K562 (cell line): Measurements from ENCODE around the gene GPR15. TPM values are rescaled to one million over a fixed set of nuclear protein-coding genes. Genes with fewer than 3 reads are reported as not detected.

Experiments used
- ATAC-seq: fragments of 200-7000 bp; cut with Tn5 transposase; 3 replicates; pipeline ENCODE4 v1.9.1; 2020; ENCODE audit warnings: moderate library complexity
- BruUV-seq: library from RNA; stranded (reverse); fragments of 400-500 nt; replicated peaks from 2 replicates; lab custom pipeline; 2021; lab: Mats Ljungman, UMichigan
- CTCF ChIA-PET: fragments of 300-600 bp; formaldehyde crosslinking; extraction: SDS; loops from one replicate; lab custom pipeline; 2021; ENCODE audit warnings: low intra/inter-chr PET ratio; lab: Yijun Ruan, JAX
- POLR2A ChIA-PET: fragments of 300-600, 350-650 bp; sonication (Branson Sonifier 250); formaldehyde crosslinking; extraction: SDS; loops from one replicate; lab custom pipeline; 2021; ENCODE audit warnings: antibody characterized with exemption, inconsistent platforms; lab: Yijun Ruan, JAX
- DNase-seq, 4 experiments: peaks; one replicate each; pipeline versions ENCODE4 v3.0.0 to v3.0.0-alpha.2; 2011 to 2018; ENCODE audit warnings: low spot score in 3 of 4, mixed read lengths in 3 of 4; ENCODE audit errors: extremely low read depth in 1 of 4
- FAIRE-seq: peaks from 2 replicates; lab custom pipeline; 2011; peaks lifted over from hg19 to GRCh38; lab: Jason Lieb, UNC
- H2AFZ ChIP-seq: 2 replicates; pipeline ENCODE4 v1.6.0; 2011; ENCODE audit warnings: low read depth, low read length, control low read depth, inconsistent platforms
- H3K27ac ChIP-seq: fragments of 200-600 bp; 3 replicates; pipeline ENCODE4 v1.8.0; 2011; ENCODE audit warnings: low read depth, mild to moderate bottlenecking, control low read depth, inconsistent platforms, low read length, moderate library complexity, mixed read lengths; ENCODE audit errors: extremely low read depth
- H3K27me3 ChIP-seq, 2 experiments: fragments of 300-600 bp in 1 of 2; 2 replicates in 1 of 2; 3 replicates in 1 of 2; pipeline versions ENCODE4 v1.6.0 to v1.8.0; 2011; ENCODE audit warnings: inconsistent platforms in 2 of 2, low read length in 2 of 2, mild to moderate bottlenecking in 1 of 2, mixed read lengths in 1 of 2, moderate library complexity in 1 of 2; ENCODE audit not compliant: control insufficient read depth in 2 of 2, insufficient read depth in 2 of 2
- H3K36me3 ChIP-seq: fragments of 300-600 bp; 3 replicates; pipeline ENCODE4 v1.8.0; 2011; ENCODE audit warnings: mild to moderate bottlenecking, low read length, inconsistent platforms; ENCODE audit not compliant: control insufficient read depth, insufficient read depth
- H3K4me1 ChIP-seq, 2 experiments: fragments of 200-600 bp in 1 of 2; replicated peaks in 1 of 2; 2 replicates in 1 of 2; 3 replicates in 1 of 2; pipeline versions ENCODE4 v1.5.1 to v1.8.0; 2011; ENCODE audit warnings: inconsistent platforms in 2 of 2, low read length in 2 of 2, mild to moderate bottlenecking in 1 of 2, mixed read lengths in 1 of 2, moderate library complexity in 1 of 2; ENCODE audit not compliant: control insufficient read depth in 2 of 2, insufficient read depth in 2 of 2
- H3K4me2 ChIP-seq: 2 replicates; pipeline ENCODE4 v1.6.1; 2011; ENCODE audit warnings: low read length, control low read depth, inconsistent platforms, mixed read lengths; ENCODE audit not compliant: insufficient read depth
- H3K4me3 ChIP-seq: fragments of 200-600 bp; sonication (generic), shearing (Covaris generic); 2 replicates; pipeline ENCODE4 v1.5.1; 2016; ENCODE audit warnings: control low read depth, inconsistent platforms
- H3K79me2 ChIP-seq: fragments of 200-600 bp; 3 replicates; pipeline ENCODE4 v1.8.0; 2011; ENCODE audit warnings: low read length, inconsistent platforms; ENCODE audit not compliant: control insufficient read depth, insufficient read depth
- H3K9ac ChIP-seq, 2 experiments: 2 replicates each; pipeline versions ENCODE4 v1.6.0 to v1.6.1; 2011; ENCODE audit warnings: low read depth in 2 of 2, low read length in 2 of 2, control low read depth in 1 of 2, inconsistent platforms in 1 of 2, mild to moderate bottlenecking in 1 of 2, mixed read lengths in 1 of 2; ENCODE audit not compliant: insufficient read depth in 1 of 2
- H3K9me1 ChIP-seq: one replicate; pipeline ENCODE4 v1.6.0; 2011; ENCODE audit warnings: inconsistent platforms, mild to moderate bottlenecking, low read length, moderate library complexity; ENCODE audit not compliant: control insufficient read depth, insufficient read depth
- H3K9me3 ChIP-seq: replicated peaks from 2 replicates; pipeline ENCODE4 v1.5.1; 2011; ENCODE audit warnings: low read depth, low read length, inconsistent platforms; ENCODE audit not compliant: control insufficient read depth, insufficient read depth
- H4K20me1 ChIP-seq: replicated peaks from 2 replicates; pipeline ENCODE4 v1.6.1; 2011; ENCODE audit warnings: low read length, inconsistent platforms, mixed read lengths; ENCODE audit not compliant: control insufficient read depth, insufficient read depth
- ARNT ChIP-seq, 2 experiments: fragments of 450-650 bp; IDR thresholded peaks; 2 replicates each; pipeline ENCODE4 v1.6.1; 2016; ENCODE audit warnings: mild to moderate bottlenecking in 1 of 2
- BDP1 ChIP-seq: IDR thresholded peaks from 3 replicates; pipeline ENCODE4 v1.6.1; 2011; ENCODE audit not compliant: insufficient read length, insufficient read depth
- BRD9 ChIP-seq: fragments of 450-650 bp; IDR thresholded peaks from 2 replicates; pipeline ENCODE4 v1.6.1; 2018; ENCODE audit warnings: low read depth; ENCODE audit not compliant: partially characterized antibody
- HDAC8 ChIP-seq: fragments of 450-650 bp; IDR thresholded peaks from 2 replicates; pipeline ENCODE4 v1.6.1; 2016; ENCODE audit warnings: mild to moderate bottlenecking, missing genetic modification characterization, moderate library complexity, missing compliant biosample characterization
- LARP7 ChIP-seq: fragments of 450-650 bp; IDR thresholded peaks from 2 replicates; pipeline ENCODE4 v1.6.1; 2016
- RAD21 ChIP-seq, 2 experiments: fragments of 250-450 bp in 1 of 2; fragments of 450-650 bp in 1 of 2; sonication (Bioruptor Pico) in 1 of 2; formaldehyde crosslinking in 1 of 2; IDR thresholded peaks in 1 of 2; conservative IDR thresholded peaks in 1 of 2; 2 replicates each; pipeline versions ENCODE4 v1.4.0 to v1.8.0; 2020 to 2022; ENCODE audit warnings: mild to moderate bottlenecking in 2 of 2, moderate library complexity in 1 of 2
- ZNF512 ChIP-seq: IDR thresholded peaks from 2 replicates; pipeline ENCODE4 v1.6.1; 2016; ENCODE audit warnings: missing genetic modification characterization, missing compliant biosample characterization
- WGBS: fragments of 100-300 bp; shearing (Covaris generic); methylation state at CpG from one replicate; pipeline ENCODE4 v1.1.6; 2016; ENCODE audit warnings: low coverage, mixed read lengths; ENCODE audit not compliant: insufficient coverage; ENCODE audit errors: missing lambda C conversion rate; 5-methylcytosine and 5-hydroxymethylcytosine counted together
- in situ Hi-C: fragments of 300-500 bp; cut with MboI; formaldehyde crosslinking; loops from 4 replicates; pipeline ENCODE4 v1.15.0; 2018; ENCODE audit warnings: inconsistent platforms, mixed read lengths
- intact Hi-C: fragments of 100-400 bp; cut with micrococcal nuclease; formaldehyde crosslinking; loops from 2 replicates; pipeline ENCODE4 v1.14.2; 2022
- polyA plus RNA-seq, 8 experiments: library from polyadenylated mRNA; depleted of rRNA in 4 of 8; stranded (reverse) in 5 of 8; unstranded in 3 of 8; fragments of >200 nt; fragmentation: Nextera tagmentation in 2 of 8; fragmentation: Illumina TruSeq in 1 of 8; extraction: Ambion mirVana in 2 of 8; extraction: Trizol in 1 of 8; gene quantifications; 2 replicates each; pipeline versions ENCODE4 v1.2.1 to v1.2.3, GENCODE V29; 2011 to 2014; ENCODE audit warnings: inconsistent platforms in 1 of 8, missing spikeins in 1 of 8
- total RNA-seq, 7 experiments: library from RNA; depleted of rRNA in 6 of 7; stranded (reverse); fragments of >200 nt in 6 of 7; fragmentation: Illumina TruSeq in 2 of 7; extraction: Trizol in 2 of 7; gene quantifications; 2 replicates each; pipeline versions ENCODE4 v1.2.1 to v1.2.3, GENCODE V29; 2011 to 2021; ENCODE audit warnings: low replicate concordance in 1 of 7
- TF ChIP-seq, protein P1 (sequence below), 2 experiments: fragments of 450-650 bp; formaldehyde crosslinking in 1 of 2; IDR thresholded peaks; 2 replicates each; pipeline versions ENCODE4 v1.4.0 to v1.6.1; 2014 to 2020; ENCODE audit warnings: mild to moderate bottlenecking in 2 of 2, borderline replicate concordance in 1 of 2, low read depth in 1 of 2
- TF ChIP-seq, protein P2 (sequence below), 3 experiments: IDR thresholded peaks in 2 of 3; conservative IDR thresholded peaks in 1 of 3; 2 replicates each; pipeline ENCODE4 v1.5.1; 2011 to 2012; ENCODE audit warnings: low read length in 3 of 3, mild to moderate bottlenecking in 3 of 3, control low read depth in 2 of 3, improper control_type of control experiment in 1 of 3, inconsistent platforms in 1 of 3, low read depth in 1 of 3, mixed read lengths in 1 of 3, moderate library complexity in 1 of 3; ENCODE audit not compliant: insufficient read depth in 2 of 3

The GPR15 gene
- total and polyA plus RNA-seq, 9 of the 15 experiments (the other 6 are each of a cell fraction or from before 2014, with no cell fraction given), result 0.13 TPM; not detected in 8

DNA sequence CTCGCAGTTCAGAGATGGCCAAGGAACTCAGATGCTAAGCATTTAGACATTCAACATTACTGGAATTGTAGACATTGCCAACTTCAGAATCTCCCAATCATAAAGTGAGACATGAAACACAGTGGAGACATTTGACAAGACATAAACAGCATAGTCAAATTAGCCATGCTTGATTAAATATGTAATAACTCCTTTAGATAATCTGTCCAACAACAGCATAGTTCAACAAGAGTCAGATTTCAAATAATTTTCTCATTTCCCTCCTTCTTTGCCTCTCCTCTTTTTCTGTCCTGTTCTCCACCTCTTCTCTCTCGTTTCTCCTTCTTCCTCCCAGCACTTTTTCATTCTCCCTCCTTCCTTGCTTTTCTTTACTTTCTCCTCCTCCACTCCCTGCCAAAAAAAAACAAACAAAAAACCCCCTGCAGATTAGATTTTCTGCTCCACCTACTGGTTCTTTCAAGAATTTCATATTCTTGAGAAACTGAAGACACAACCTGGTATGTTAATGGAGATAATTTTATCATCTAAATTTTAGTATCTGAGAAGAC is 41.5 kb downstream of the GPR15 start:
- ATAC-seq (peak; percentile 70), FAIRE-seq (peak; percentile 61), DNase-seq (peak in 2 of 4 experiments; percentile 21 to 29)
- Histone ChIP-seq H3K4me2 (no peak overlapping the region), H3K9me3 (no peaks in the 10 kb centered on the region), H3K9ac (no peak overlapping the region), H3K36me3 (peaks cover 16% of the 10 kb centered on the region; the same call in 2 of the 3 replicates), H3K27ac (no peak overlapping the region), H3K79me2 (no peaks in the 10 kb centered on the region), H4K20me1 (0 out of 2 replicates have a peak, but pooled peaks cover 3% of the 10 kb centered on the region), H3K9me1 (no peaks in the 10 kb centered on the region), H3K4me1 (peaks cover 6 to 8% of the 10 kb centered on the region in 2 experiments; a peak in 4 of 5 replicates), H2AFZ (no peak overlapping the region), H3K27me3 (no peaks in the 10 kb centered on the region), H3K4me3 (no peak overlapping the region)
- ChIA-PET POLR2A (interaction anchor here (1.6 kb wide), 1 partner anchor 13 kb away, joined by 3 read pairs; no protein-coding TSS in a partner anchor), CTCF (no interaction called here)
- no TSS peak for BruUV-seq
- intact Hi-C loops, result loop anchor here (10.0 kb wide), 1 partner anchor 228 kb away; no protein-coding TSS in a partner anchor
- in situ Hi-C loops, result no loop called here
- 37% methylated on average over 2 of the region's 2 CpGs for WGBS
- TF ChIP-seq HDAC8 (tag) (no peak), ARNT (IDR thresholded peaks at IDR 0.05) (0 out of 4 replicates have a peak, but pooled peaks of 1 of the 2 experiments have one; percentile 30), LARP7 (peak; percentile 35; the same call in 1 of the 2 replicates), RAD21 (CRISPR knock-in tag; conservative IDR thresholded peaks at IDR 0.05 in 1 of 2, IDR thresholded peaks at IDR 0.05 in 1 of 2) (peak; percentile 25 to 57; a peak in 3 of 4 replicates), BRD9 (peak; percentile 70), BDP1 (no peak), ZNF512 (peak; percentile 82)
- TF ChIP-seq, protein P1, sequence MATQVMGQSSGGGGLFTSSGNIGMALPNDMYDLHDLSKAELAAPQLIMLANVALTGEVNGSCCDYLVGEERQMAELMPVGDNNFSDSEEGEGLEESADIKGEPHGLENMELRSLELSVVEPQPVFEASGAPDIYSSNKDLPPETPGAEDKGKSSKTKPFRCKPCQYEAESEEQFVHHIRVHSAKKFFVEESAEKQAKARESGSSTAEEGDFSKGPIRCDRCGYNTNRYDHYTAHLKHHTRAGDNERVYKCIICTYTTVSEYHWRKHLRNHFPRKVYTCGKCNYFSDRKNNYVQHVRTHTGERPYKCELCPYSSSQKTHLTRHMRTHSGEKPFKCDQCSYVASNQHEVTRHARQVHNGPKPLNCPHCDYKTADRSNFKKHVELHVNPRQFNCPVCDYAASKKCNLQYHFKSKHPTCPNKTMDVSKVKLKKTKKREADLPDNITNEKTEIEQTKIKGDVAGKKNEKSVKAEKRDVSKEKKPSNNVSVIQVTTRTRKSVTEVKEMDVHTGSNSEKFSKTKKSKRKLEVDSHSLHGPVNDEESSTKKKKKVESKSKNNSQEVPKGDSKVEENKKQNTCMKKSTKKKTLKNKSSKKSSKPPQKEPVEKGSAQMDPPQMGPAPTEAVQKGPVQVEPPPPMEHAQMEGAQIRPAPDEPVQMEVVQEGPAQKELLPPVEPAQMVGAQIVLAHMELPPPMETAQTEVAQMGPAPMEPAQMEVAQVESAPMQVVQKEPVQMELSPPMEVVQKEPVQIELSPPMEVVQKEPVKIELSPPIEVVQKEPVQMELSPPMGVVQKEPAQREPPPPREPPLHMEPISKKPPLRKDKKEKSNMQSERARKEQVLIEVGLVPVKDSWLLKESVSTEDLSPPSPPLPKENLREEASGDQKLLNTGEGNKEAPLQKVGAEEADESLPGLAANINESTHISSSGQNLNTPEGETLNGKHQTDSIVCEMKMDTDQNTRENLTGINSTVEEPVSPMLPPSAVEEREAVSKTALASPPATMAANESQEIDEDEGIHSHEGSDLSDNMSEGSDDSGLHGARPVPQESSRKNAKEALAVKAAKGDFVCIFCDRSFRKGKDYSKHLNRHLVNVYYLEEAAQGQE (IDR thresholded peaks at IDR 0.05; ENCODE audit: borderline replicate concordance), result peak; percentile 44; the same call in 1 of the 2 replicates
- TF ChIP-seq, protein P1 (CRISPR knock-in tag; IDR thresholded peaks at IDR 0.05; ENCODE audit: low read depth), result no peak
- TF ChIP-seq, protein P2, sequence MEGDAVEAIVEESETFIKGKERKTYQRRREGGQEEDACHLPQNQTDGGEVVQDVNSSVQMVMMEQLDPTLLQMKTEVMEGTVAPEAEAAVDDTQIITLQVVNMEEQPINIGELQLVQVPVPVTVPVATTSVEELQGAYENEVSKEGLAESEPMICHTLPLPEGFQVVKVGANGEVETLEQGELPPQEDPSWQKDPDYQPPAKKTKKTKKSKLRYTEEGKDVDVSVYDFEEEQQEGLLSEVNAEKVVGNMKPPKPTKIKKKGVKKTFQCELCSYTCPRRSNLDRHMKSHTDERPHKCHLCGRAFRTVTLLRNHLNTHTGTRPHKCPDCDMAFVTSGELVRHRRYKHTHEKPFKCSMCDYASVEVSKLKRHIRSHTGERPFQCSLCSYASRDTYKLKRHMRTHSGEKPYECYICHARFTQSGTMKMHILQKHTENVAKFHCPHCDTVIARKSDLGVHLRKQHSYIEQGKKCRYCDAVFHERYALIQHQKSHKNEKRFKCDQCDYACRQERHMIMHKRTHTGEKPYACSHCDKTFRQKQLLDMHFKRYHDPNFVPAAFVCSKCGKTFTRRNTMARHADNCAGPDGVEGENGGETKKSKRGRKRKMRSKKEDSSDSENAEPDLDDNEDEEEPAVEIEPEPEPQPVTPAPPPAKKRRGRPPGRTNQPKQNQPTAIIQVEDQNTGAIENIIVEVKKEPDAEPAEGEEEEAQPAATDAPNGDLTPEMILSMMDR (IDR thresholded peaks at IDR 0.05 in 2 of 3, conservative IDR thresholded peaks at IDR 0.05 in 1 of 3; ENCODE audit: insufficient read depth in 2 of 3, low read depth in 1 of 3, low read length in 3 of 3), result peak in 2 of 3 experiments; percentile 30 to 40; a peak in 3 of 6 replicates
